ENCODE measurements around the gene CNN2.

CNN2 gene

DNA sequence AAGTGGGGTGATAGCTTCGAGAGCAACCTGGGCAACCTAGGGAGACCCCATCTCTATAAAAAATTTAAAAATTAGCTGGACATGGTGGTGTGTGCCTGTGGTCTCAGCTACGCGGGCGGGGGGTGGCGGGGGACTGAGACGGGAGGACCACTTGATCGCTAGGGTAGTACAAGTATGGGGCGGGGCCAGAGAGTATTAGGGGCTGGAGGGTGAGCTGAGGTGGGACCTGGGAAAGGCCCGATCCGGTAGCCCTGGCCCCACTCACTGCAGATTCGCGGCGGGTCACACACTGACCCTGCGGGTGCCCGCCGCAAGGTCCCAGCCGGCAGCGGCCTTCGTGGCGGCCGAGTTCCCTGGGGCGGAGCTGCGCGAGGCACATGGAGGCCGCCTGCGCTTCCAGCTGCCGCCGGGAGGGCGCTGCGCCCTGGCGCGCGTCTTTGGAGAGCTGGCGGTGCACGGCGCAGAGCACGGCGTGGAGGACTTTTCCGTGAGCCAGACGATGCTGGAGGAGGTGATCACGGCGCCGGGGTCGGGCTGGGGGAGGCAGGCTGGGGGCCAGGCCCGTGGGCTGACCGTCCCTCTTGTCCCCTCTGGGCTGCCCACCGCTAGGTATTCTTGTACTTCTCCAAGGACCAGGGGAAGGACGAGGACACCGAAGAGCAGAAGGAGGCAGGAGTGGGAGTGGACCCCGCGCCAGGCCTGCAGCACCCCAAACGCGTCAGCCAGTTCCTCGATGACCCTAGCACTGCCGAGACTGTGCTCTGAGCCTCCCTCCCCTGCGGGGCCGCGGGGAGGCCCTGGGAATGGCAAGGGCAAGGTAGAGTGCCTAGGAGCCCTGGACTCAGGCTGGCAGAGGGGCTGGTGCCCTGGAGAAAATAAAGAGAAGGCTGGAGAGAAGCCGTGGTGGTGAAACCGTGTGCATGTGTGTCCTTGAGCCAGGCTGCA, 38.5 kb downstream of the CNN2 start:
- DNase-seq: peak in 8 of 56 donors; percentile 5 to 38 (median 18)

- DNase-seq: no peak
These were observed 39.2 kb downstream of the CNN2 start for GRCh38 chr19:1065606-1066109.

GRCh38 chr19:1066251-1066747, 39.9 kb downstream of the CNN2 start:
- no peak for DNase-seq

DNA sequence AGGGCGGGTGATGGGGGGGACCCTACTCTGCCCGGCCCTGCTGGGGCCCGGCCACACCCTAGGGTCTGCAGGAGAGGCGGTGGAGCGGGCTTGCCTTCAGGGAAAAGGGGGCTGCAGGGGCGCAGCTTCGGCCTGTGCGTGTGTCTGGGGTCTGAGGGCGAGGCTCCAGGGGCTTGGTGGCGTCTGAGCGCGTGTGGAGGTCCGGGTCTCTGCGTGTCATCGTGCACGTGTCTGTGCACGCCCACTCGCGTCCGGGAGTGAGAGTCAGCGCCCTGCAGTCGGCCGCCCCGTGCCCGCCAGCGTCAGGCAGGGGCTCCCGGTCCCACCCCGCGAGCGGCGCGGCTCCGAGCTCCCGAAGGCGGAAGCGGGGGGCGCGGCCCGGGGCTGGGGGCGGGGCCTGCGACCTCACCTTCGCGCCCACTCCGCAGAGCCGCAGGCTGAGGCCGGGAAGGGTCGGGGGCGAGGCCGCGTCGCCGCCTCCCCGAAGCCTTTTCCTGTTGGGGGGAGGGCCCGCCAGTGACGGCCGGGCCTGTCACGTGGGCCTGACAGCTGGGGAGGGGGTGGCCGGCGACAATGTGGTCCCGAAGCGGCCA, 40.4 kb downstream of the CNN2 start, which contains the start of gene ARHGAP45:
ARHGAP45 (plus strand) TSS at position 420 of the 593 bp plus-strand sequence. CDS start 239 bp downstream, outside the sequence.
- DNase-seq: peak in 1 of 56 donors; percentile 28

GRCh38 chr19:1067341-1067957, 41.0 kb downstream of the CNN2 start:
- no peak for DNase-seq

DNA sequence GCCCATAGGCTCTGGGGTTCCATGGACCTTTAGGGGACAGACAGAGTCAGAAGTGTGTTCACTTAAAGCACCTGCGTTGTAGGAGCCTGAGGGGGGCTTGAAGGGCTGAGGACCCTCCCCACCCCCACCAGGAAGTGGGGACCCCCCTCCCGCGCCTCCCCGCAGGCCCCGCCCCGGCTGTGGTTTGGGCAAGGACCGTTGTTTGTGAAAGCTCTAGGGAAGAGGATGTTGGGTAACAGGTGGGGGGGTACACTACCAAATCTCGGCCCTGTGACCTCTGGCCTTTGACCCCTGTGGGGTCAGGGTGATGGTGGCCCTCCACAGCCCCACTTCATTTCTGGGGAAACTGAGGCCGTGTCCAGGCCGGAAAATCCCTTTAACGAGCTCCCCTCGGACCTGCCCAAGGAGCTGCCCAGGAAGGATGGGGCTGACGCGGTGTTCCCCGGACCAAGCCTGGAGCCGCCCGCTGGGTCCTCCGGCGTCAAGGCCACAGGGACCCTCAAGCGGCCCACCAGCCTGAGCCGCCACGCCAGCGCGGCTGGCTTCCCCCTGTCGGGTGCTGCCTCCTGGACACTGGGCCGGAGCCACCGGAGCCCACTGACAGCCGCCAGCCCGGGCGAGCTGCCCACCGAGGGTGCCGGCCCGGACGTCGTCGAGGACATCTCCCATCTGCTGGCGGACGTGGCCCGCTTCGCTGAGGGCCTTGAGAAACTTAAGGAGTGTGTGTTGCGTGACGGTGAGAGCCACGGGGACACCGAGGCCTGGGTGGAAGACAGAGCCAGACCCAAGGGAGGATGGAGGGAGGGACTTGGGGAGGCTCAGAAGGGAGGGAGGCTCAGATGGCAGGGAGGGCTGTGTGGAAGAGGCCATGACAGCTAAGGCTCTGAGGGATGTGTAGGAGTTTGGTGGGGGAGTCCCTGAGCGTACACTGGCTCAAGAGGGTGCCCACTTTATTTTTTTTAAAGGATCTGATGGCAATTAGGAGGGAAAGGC, 41.9 kb downstream of the CNN2 start:
- peak in 5 of 56 donors; percentile 5 to 33 (median 12) for DNase-seq

GRCh38 chr19:1069009-1069779, 42.8 kb downstream of the CNN2 start:
- peak in 12 of 56 donors; percentile 5 to 53 (median 14) for DNase-seq

GRCh38 chr19:1070576-1070930, 44.1 kb downstream of the CNN2 start:
- DNase-seq: no peak

DNA sequence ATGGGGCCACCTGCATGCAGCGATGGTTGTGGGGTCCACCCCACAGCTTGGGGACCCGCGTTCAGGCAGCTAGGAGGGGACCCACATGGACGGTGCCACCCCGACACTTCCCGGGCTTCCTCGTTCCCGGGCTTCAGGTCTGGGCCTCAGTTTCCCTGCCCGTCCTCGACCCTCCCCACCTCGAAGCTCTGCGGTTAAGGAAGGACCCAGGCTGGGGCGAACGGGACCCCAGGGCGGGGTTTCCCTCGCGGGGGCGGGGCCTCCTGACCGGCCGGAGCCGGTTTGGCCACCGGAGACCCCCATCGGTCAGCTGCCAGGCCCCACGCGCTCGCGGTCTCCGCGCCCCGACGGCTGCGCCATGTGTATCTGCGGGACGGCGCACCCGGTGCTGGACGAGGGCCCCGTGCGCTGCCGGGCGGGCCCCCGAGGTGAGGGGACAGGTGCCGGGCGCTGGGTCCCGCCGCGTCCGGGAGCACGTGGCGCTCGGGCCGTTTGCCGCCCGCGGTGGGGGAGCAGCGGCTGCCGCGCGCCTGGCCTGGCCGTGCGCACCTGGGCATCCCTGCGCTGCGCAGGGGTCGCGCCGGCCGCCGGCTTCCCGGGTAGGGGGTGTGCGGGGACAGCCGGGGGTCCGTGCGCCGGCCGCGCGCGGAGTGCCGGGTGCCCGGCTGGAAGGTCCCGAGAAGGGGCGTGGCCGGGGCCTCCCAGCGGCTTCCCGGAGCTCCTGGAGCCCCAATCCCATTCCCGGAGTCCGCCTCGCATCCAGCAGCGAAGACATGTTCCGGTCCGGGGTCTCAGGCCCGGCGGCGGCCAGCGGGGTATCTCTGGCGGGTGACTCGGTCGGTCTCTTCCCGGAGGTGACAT, 44.8 kb downstream of the CNN2 start:
- DNase-seq: no peak

DNA sequence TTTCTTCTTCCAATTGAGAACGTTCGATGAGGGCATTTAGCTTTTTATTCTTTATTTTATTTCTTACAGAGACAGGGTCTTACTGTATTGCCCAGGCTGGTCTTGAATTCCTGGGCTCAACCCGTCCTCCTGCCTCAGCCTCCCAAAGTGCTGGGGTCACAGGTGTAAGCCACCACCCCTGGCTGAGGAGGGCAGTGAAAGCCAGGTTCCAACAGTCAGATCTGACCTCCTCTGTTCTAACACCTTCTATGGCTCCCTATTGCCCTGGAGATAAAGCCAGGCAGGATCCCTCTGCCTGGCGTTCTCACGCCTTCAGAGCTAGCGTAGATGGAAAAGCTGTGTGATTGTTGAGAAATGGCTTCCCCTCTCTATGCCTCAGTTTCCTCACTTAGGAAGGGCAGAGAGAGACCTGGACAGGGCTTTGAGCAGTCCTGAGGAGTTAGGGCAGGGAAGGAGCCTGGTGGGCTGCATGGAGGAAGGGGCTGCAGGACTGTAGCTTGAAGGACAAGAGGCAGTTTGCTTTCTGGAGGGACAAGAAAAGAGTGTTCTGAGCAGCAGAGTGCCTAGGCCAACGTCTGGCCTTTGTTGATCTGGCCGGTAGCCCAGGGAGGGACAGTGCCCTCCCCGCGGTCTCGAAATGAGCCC, 46.1 kb downstream of the CNN2 start:
- DNase-seq: no peak

- no peak for DNase-seq
These were observed 46.9 kb downstream of the CNN2 start for GRCh38 chr19:1073063-1073955.

DNA sequence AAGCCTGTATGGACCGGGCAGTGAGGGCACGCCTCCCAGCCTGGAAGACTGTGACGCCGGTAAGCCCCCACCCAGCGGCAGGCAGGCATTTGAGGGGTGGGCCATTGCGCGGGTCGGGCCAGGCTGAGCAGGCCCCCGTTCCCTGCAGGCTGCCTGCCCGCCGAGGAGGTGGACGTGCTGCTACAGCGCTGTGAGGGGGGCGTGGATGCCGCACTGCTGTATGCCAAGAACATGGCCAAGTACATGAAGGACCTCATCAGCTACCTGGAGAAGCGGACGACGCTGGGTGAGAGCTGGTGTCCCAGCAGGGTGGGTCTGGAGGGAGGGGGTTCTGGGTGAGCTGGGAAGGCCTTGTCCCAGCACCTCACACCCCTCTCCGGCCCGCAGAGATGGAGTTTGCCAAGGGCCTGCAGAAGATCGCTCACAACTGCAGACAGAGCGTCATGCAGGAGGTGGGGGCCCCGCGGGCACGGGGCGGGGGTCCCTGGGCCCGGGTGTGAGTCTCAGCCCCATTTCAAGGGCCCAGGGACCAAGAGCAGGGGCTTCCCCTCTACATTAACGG, 47.6 kb downstream of the CNN2 start:
- no peak for DNase-seq

DNA sequence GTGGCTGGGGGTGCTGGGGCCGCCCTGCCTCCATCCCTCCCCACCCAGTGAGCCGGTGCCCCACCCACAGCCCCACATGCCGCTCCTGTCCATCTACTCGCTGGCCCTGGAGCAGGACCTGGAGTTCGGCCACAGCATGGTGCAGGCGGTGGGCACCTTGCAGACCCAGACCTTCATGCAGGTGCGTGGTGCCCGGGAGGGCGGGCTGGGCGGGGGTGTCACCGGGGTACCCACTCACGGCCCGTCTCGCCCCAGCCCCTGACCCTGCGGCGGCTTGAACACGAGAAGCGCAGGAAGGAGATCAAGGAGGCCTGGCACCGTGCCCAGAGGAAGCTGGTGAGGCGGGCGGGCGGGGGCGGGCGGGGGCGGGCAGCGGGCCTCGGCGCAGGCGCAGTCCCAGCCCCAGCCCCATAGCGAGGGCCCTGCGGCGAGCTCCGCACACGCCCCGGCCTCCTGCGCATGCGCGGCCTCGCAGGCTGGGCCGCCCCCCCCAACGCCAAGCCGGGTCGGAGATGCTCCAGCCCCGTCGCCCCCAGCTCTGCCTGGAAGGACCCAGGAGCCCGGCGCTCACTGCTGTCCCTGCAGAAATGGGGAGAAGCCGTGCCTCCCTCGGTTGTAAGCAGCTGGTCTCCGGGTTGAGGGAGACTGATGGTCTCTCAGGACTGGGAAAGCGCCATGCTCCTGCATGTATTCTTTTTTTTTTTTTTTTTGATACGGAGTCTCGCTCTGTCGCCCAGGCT, 48.3 kb downstream of the CNN2 start:
- DNase-seq: peak in 15 of 56 donors; percentile 6 to 56 (median 14)

- no peak for DNase-seq
These were observed 49.6 kb downstream of the CNN2 start for GRCh38 chr19:1076046-1076386.

DNA sequence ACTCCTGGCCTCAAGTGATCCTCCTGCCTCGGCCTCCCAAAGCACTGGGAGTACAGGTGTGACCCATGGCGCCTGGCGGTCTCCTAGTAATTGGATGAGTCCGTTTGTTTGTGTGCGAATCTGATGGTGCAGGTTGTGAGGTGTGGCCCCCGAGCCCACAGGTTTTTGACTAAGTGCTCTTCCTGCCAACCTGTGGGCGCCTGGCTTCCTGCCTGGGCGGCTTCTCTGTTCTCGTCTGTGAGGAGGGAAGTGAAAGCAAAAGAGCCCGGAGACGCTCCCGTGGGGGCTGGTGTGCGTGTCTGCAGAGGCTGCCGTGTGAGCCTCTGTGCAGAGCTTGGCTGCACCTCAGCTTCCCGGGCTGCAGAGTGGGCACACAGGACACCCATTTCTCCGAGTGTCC, 50.5 kb downstream of the CNN2 start:
- peak in 28 of 56 donors; percentile 4 to 63 (median 24) for DNase-seq

- no peak for DNase-seq
These were observed 53.2 kb downstream of the CNN2 start for GRCh38 chr19:1079566-1080111.

All from nucleus accumbens (tissue), 56 donors.